Peyer's patch (tissue), 4 donors: ENCODE data around the gene BLCAP.

Experiments
- POLR2A ChIP-seq, 2 donors: fragments of 450-650 bp; IDR thresholded peaks; one replicate each; pipeline ENCODE4 v1.5.1; 2017; ENCODE audit warnings: antibody characterized with exemption in 2 of 2, mild to moderate bottlenecking in 2 of 2, moderate library complexity in 2 of 2
- TF ChIP-seq, protein P1 (sequence below), 6 experiments: fragments of 450-650 bp in 4 of 6; fragments of 200-600 bp in 2 of 6; sonication (generic) in 1 of 6; IDR thresholded peaks; one replicate each; pipeline ENCODE4 v1.5.1; 2017 to 2019; ENCODE audit warnings: antibody characterized with exemption in 6 of 6, mild to moderate bottlenecking in 3 of 6, moderate library complexity in 1 of 6

DNA sequence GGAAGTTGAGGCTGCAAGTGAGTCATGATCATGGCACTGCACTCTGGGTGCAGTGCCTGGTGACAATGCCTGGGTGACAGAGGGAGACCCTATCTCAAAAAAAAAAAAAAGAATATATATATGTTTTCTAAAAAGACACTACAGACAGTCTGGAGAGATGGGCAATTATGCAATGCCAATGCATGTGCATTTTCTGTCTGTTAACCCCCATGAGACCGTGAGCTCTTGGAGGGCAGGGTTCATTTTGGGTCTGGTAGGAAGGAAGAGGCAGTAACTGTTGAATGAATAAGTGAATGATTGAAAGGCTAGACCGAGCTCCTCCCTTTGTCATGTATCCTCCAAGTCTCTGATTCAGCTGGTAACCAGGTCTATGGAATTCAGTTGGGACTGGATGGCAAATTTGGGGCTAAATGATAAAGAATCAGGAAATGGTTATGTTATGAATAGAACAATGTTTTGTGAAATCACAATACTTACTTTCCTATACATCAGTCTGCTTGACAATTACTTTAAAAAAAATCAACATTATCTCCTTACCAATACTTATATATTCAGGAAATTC is 5.6 kb upstream of the BLCAP start:
- TF ChIP-seq, protein P1, sequence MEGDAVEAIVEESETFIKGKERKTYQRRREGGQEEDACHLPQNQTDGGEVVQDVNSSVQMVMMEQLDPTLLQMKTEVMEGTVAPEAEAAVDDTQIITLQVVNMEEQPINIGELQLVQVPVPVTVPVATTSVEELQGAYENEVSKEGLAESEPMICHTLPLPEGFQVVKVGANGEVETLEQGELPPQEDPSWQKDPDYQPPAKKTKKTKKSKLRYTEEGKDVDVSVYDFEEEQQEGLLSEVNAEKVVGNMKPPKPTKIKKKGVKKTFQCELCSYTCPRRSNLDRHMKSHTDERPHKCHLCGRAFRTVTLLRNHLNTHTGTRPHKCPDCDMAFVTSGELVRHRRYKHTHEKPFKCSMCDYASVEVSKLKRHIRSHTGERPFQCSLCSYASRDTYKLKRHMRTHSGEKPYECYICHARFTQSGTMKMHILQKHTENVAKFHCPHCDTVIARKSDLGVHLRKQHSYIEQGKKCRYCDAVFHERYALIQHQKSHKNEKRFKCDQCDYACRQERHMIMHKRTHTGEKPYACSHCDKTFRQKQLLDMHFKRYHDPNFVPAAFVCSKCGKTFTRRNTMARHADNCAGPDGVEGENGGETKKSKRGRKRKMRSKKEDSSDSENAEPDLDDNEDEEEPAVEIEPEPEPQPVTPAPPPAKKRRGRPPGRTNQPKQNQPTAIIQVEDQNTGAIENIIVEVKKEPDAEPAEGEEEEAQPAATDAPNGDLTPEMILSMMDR (IDR thresholded peaks at IDR 0.05), result no peak
- no peak for TF ChIP-seq POLR2A (IDR thresholded peaks at IDR 0.05)
